Karpas-422 (cell line): ENCODE measurements around the gene ANKRD23. TPM values are rescaled to one million over a fixed set of nuclear protein-coding genes. Genes with fewer than 3 reads are reported as not detected.

ENCODE experiments used
- DNase-seq: peaks from one replicate; pipeline ENCODE4 v3.0.0-alpha.2; 2015
- H2AFZ ChIP-seq: fragments of 200-600 bp; sonication (generic); 2 replicates; pipeline ENCODE4 v1.6.1; 2014; ENCODE audit warnings: antibody characterized with exemption, low read length, mixed read lengths
- H3K27ac ChIP-seq: fragments of 200-600 bp; sonication (generic); 2 replicates; pipeline ENCODE4 v1.5.1; 2014; ENCODE audit warnings: mild to moderate bottlenecking, low read length, moderate library complexity
- H3K27me3 ChIP-seq: fragments of 200-600 bp; sonication (generic); 2 replicates; pipeline ENCODE4 v1.6.1; 2014; ENCODE audit warnings: low read length, mixed read lengths
- H3K36me3 ChIP-seq: fragments of 200-600 bp; sonication (generic); 2 replicates; pipeline ENCODE4 v1.6.1; 2014; ENCODE audit warnings: low read length, mixed read lengths; ENCODE audit not compliant: insufficient read depth
- H3K4me1 ChIP-seq: fragments of 200-600 bp; sonication (generic); 2 replicates; pipeline ENCODE4 v1.6.1; 2014; ENCODE audit warnings: mild to moderate bottlenecking, low read length, mixed read lengths
- H3K4me2 ChIP-seq: fragments of 200-600 bp; sonication (generic); 2 replicates; pipeline ENCODE4 v1.6.1; 2014; ENCODE audit warnings: low read length, low read depth, mild to moderate bottlenecking; ENCODE audit not compliant: poor library complexity, severe bottlenecking
- H3K4me3 ChIP-seq: fragments of 200-600 bp; sonication (generic); 2 replicates; pipeline ENCODE4 v1.5.1; 2014; ENCODE audit warnings: mild to moderate bottlenecking, antibody characterized with exemption, low read length, mixed read lengths
- H3K79me2 ChIP-seq: fragments of 200-600 bp; sonication (generic); 2 replicates; pipeline ENCODE4 v1.6.1; 2014; ENCODE audit warnings: mild to moderate bottlenecking, low read length, mixed read lengths
- H3K9ac ChIP-seq: fragments of 200-600 bp; sonication (generic); 2 replicates; pipeline ENCODE4 v1.6.0; 2014; ENCODE audit warnings: low read length
- H3K9me2 ChIP-seq: fragments of 200-600 bp; sonication (generic), shearing (Covaris generic); replicated peaks from 2 replicates; pipeline ENCODE4 v1.6.0; 2014; ENCODE audit warnings: mild to moderate bottlenecking, low read length, moderate library complexity; ENCODE audit not compliant: insufficient read depth
- H3K9me3 ChIP-seq: fragments of 300-700, 200-600 bp; sonication (generic); 2 replicates; pipeline ENCODE4 v1.6.1; 2014; ENCODE audit warnings: low read length, mixed read lengths
- H4K20me1 ChIP-seq: fragments of 200-600 bp; sonication (generic); 2 replicates; pipeline ENCODE4 v1.6.1; 2014; ENCODE audit warnings: mild to moderate bottlenecking, antibody characterized with exemption, low read length, low read depth; ENCODE audit not compliant: insufficient read depth
- total RNA-seq: library from RNA; depleted of rRNA; stranded (reverse); fragments of >200 nt; shearing (Covaris generic); gene quantifications from 2 replicates; pipeline ENCODE4 v1.2.3, GENCODE V29; 2014; ENCODE audit warnings: low replicate concordance

The ANKRD23 gene
- total RNA-seq, 1 experiment from 2014 or later, result 1.6 TPM

DNA sequence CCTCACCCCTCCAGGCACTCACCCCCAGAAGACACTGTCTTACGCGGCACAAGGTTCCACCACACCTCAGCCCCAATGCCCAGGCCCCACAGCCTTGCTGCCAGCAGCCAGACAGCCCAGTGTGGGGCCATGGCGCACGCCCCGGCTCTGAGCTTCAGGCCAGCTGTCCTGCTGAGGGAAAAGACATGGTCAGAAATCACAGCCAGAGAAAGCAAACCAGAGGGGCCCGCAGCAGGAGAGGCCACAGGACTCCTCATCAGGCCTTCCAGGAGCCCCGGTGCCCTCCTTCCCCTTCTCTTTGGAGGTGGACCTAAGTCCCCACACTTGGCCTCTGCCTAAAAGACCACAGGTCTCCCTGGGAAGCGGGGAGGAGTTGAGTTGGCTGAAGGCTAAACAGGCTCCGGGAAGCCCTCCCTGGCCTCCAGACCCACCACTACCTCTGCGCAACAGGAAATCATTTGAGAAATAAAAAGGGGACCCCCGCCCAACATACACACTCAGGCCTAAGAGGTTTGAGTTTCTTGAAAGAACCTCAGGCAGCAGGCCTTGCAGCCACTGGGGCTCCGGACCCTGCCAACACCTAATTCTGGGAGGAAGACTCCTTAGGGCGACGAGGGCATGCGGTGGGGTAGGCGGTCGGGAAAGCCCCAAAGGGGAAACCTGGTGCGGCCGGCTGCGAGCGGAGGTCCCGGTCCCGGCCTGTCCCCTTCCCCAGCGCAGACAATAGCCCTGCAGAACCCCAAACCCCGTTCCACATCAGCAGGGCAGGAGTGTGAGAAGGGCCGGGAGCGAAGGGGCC is 24.1 kb upstream of the ANKRD23 start:
- Histone ChIP-seq H2AFZ (peak overlapping the region; percentile 95; the same call in 1 of the 2 replicates), H3K9me3 (no peaks in the 10 kb centered on the region), H3K4me3 (peak overlapping the region; percentile 67), H3K9ac (peak overlapping the region; percentile 80), H3K27ac (peak overlapping the region; percentile 42; the same call in 1 of the 2 replicates), H4K20me1 (no peaks in the 10 kb centered on the region; the same call in 1 of the 2 replicates), H3K9me2 (no peaks in the 10 kb centered on the region), H3K27me3 (no peaks in the 10 kb centered on the region), H3K36me3 (no peaks in the 10 kb centered on the region), H3K79me2 (no peaks in the 10 kb centered on the region), H3K4me1 (peaks cover 11% of the 10 kb centered on the region), H3K4me2 (peak overlapping the region; percentile 70)
- DNase-seq, result peak; percentile 63

DNA sequence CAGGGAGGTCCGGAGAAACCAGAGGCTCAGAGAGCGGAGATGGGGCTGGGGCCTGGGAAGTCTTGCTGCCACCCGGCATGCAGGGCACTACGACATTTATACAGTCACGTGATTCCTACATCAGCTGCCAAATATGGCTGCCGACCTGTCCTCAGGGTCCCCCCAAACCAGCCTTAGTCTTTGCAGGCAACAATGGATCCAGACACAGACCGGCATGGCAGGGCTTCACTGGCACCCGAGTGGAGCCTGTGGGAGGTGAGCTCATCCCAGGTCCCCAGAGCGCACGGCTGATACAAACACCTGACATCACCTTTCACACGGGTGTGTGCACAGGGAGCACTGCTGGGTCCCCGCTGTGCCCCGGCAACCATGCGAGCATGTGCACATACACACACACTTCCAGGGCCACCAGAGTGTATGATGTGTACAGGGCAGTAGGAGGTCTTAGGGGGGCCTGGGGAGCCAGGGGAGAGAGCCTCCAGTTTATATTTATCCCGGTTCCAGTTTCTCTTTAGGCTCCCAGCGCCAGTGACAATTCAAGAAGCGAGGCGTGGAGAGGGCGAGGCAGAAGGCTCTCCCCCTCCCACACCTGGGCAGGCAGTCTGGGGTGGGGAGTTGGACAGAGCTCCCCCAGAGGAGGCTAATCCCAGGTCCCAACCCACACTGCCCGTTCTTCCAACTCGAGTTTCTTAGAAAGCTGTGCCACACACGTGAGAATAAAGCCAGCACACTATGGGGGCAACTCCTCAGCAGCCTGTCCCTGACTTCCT is 23.4 kb upstream of the ANKRD23 start:
- H3K9me2 ChIP-seq, result no peaks in the 10 kb centered on the region
- no peaks in the 10 kb centered on the region for H3K9me3 ChIP-seq
- peak overlapping the region; percentile 42; the same call in 1 of the 2 replicates for H3K27ac ChIP-seq
- peak; percentile 75 for DNase-seq
- peaks cover 11% of the 10 kb centered on the region for H3K4me1 ChIP-seq
- H3K4me2 ChIP-seq, result peak overlapping the region; percentile 70
- H3K79me2 ChIP-seq, result no peaks in the 10 kb centered on the region
- H3K27me3 ChIP-seq, result no peaks in the 10 kb centered on the region
- peak overlapping the region; percentile 81; the same call in 1 of the 2 replicates for H2AFZ ChIP-seq
- no peaks in the 10 kb centered on the region for H4K20me1 ChIP-seq
- H3K9ac ChIP-seq, result peak overlapping the region; percentile 80
- peak overlapping the region; percentile 67 for H3K4me3 ChIP-seq
- no peaks in the 10 kb centered on the region for H3K36me3 ChIP-seq

DNA sequence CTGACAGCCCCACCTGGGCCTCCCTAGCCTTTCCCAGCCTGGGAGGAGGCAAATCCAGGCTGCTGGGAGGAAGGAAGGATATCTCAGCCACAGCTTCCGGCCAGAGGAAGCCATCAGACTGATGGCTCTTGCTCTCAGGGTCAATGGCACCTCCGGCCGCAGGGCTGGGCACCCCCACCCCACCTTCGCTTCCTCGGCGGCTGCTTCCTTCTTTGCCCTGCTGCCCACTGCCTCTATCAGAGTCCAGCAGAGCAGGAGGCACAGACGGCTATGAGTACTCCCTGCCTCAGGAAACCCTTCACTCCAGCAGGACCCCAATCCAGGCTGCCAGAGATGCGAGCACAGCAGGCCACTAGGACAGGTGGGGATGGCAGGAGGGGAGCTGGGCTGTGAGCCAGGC is 22.8 kb upstream of the ANKRD23 start:
- Histone ChIP-seq H3K4me3 (peak overlapping the region; percentile 67), H3K27me3 (no peaks in the 10 kb centered on the region), H3K4me1 (peaks cover 11% of the 10 kb centered on the region), H3K9me2 (no peaks in the 10 kb centered on the region), H3K9ac (peak overlapping the region; percentile 80), H3K79me2 (no peaks in the 10 kb centered on the region), H3K36me3 (no peaks in the 10 kb centered on the region), H3K27ac (no peak overlapping the region), H4K20me1 (no peaks in the 10 kb centered on the region), H3K4me2 (peak overlapping the region; percentile 70), H3K9me3 (no peaks in the 10 kb centered on the region), H2AFZ (peak overlapping the region; percentile 81; the same call in 1 of the 2 replicates)
- no peak for DNase-seq

DNA sequence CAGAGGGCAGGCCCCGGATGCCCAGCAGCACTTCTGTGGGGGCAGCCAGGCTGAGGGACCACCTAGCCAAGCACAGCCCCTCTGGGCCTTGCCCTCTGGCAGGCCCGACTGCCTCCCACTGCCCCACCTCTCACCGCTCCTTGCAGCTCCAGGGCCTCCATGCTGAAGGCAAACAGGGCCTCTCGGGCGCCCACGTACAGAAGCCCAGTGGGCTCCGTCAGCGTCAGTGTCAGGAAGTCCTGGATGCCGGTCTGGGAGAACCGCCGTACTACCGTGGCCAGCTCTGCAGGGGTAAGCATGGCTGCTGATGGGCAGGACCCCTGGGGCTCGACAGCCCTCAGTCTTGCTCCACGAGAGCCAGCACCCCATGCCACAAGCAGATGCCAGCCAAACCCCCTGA is 22.3 kb upstream of the ANKRD23 start:
- Histone ChIP-seq H4K20me1 (no peaks in the 10 kb centered on the region), H3K27ac (no peak overlapping the region), H3K36me3 (no peaks in the 10 kb centered on the region), H3K79me2 (no peaks in the 10 kb centered on the region), H3K4me3 (no peak overlapping the region), H3K9me2 (no peaks in the 10 kb centered on the region), H3K9me3 (no peaks in the 10 kb centered on the region), H3K9ac (no peak overlapping the region), H2AFZ (no peak overlapping the region), H3K4me1 (peaks cover 11% of the 10 kb centered on the region), H3K27me3 (no peaks in the 10 kb centered on the region), H3K4me2 (peak overlapping the region; percentile 70)
- no peak for DNase-seq

DNA sequence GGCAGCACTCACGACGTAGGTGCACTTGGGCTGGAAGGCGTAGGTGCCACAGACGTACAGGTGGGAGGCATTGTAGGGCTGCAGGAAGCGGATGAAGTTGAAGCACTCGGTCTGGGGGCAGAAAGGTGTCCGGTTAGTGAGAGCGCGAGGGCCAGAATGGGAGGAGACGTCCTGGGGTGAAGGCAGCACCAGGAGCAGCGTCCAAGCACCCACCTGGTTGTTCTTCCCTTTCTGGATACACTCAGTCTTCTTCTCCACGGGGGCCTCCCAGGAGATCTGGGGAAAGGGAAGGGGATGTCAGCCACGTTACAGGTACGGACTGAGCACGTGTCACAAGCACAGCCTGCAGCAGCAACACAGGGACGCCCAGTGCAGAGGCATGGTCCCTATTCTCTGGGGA is 21.8 kb upstream of the ANKRD23 start:
- Histone ChIP-seq H3K9ac (no peak overlapping the region), H3K27ac (no peak overlapping the region), H3K9me2 (no peaks in the 10 kb centered on the region), H3K36me3 (no peaks in the 10 kb centered on the region), H3K4me1 (peaks cover 11% of the 10 kb centered on the region), H3K4me2 (no peak overlapping the region), H2AFZ (no peak overlapping the region), H4K20me1 (no peaks in the 10 kb centered on the region), H3K9me3 (no peaks in the 10 kb centered on the region), H3K4me3 (no peak overlapping the region), H3K79me2 (no peaks in the 10 kb centered on the region), H3K27me3 (no peaks in the 10 kb centered on the region)
- DNase-seq, result no peak

DNA sequence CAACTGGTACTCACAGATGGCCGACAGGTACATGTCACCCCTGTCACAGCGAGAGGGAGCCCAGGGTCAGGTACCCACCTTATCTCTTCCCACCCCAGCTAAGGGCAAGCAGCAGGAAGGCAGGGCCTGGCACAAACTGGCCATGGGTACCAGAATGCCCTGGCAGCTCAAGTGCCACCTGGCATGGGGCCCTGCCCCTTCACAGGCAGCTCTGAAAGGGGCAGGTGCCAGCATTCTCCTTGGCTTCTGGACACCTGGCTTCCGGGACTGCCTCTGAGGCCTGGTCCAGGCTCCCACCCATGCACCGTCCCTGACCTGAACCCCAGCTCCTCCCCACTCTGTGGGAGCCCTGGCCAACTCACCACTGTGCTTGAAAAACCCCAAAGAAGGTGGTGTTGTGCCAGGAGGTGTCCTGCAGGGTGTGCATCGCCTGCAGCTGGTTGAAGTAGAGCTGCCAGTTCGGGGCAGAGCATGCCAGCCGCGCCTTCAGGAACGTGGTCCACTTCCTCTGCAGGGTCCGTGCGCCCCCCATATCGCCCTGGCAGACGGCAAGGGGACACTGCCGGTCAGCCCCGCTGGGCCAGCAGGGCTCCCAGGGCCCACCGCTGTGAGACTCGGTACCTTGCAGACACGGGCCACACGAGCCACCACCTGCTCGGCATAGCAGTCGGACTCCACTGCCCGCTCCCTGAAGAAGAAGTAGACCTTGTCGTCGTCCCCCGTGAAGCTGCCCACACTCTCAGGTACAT is 20.7 kb upstream of the ANKRD23 start:
- Histone ChIP-seq H3K36me3 (no peaks in the 10 kb centered on the region), H3K4me3 (no peak overlapping the region), H3K9me2 (no peaks in the 10 kb centered on the region), H3K27me3 (no peaks in the 10 kb centered on the region), H3K9ac (no peak overlapping the region), H3K27ac (no peak overlapping the region), H4K20me1 (no peaks in the 10 kb centered on the region), H2AFZ (no peak overlapping the region), H3K79me2 (no peaks in the 10 kb centered on the region), H3K4me2 (no peak overlapping the region), H3K9me3 (no peaks in the 10 kb centered on the region), H3K4me1 (peaks cover 11% of the 10 kb centered on the region)
- DNase-seq, result no peak

DNA sequence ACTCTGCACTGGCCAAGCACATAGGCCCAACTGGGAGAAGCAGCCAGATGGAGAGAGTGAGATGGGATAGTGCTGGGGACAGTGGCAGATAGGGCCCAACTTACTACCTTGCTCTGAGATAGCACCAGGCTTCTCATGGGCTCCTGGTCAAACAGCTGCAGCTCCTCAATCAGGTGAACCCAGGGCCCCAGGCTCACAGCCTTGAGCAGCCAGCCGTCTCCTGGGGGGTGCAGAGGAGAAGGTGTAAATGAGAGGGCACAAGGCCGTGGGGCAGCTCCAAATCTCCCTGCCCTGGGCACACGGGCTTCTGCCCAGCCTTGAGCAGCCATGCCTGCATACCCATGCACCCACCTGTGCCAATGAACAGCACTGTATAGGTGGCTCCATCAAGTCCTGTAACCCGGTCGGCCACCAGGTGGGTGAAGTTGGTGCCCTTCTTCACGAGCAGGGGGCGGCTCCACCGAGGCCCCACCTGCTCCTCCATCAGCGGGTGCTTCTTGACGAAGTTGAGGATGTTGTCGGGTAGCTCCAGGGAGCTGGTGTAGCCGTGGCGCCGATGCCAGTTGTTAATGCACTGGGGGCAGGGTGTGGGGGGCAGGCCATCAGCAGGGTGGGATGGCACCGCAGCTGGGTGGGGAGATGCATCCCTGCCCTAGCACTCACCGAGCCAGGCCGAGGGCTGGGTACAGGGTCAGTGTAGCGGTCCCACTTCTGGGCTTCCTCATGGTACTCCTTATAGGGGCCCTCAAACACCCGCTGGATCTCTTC is 19.9 kb upstream of the ANKRD23 start:
- Histone ChIP-seq H3K36me3 (no peaks in the 10 kb centered on the region), H4K20me1 (no peaks in the 10 kb centered on the region), H3K4me1 (peaks cover 11% of the 10 kb centered on the region), H2AFZ (no peak overlapping the region), H3K9me2 (no peaks in the 10 kb centered on the region), H3K9me3 (no peaks in the 10 kb centered on the region), H3K27ac (no peak overlapping the region), H3K4me3 (no peak overlapping the region), H3K27me3 (no peaks in the 10 kb centered on the region), H3K79me2 (no peaks in the 10 kb centered on the region), H3K9ac (no peak overlapping the region), H3K4me2 (no peak overlapping the region)
- DNase-seq, result no peak
